GM23248 (cell line): Measurements from ENCODE around the gene NOS1AP. TPM values are rescaled to one million over a fixed set of nuclear protein-coding genes. Genes with fewer than 3 reads are reported as not detected.

Experiments
- DNase-seq: peaks from one replicate; pipeline ENCODE4 v3.0.0-alpha.2; 2015
- H2AFZ ChIP-seq: fragments of 200-600 bp; sonication (generic); 2 replicates; pipeline ENCODE4 v1.6.1; 2016; ENCODE audit warnings: antibody characterized with exemption
- H3F3A ChIP-seq: fragments of 200-600 bp; sonication (generic); 2 replicates; pipeline ENCODE4 v1.6.1; 2016; ENCODE audit warnings: mild to moderate bottlenecking, antibody characterized with exemption, mixed run types; ENCODE audit not compliant: insufficient read depth
- H3K27ac ChIP-seq: fragments of 200-600 bp; sonication (generic); 2 replicates; pipeline ENCODE4 v1.5.1; 2016; ENCODE audit warnings: mild to moderate bottlenecking
- H3K27me3 ChIP-seq: fragments of 200-600 bp; sonication (generic); replicated peaks from 2 replicates; pipeline ENCODE4 v1.6.1; 2016; ENCODE audit warnings: mild to moderate bottlenecking; ENCODE audit not compliant: insufficient read depth
- H3K36me3 ChIP-seq: fragments of 200-600 bp; sonication (generic); 2 replicates; pipeline ENCODE4 v1.6.1; 2016; ENCODE audit warnings: low read depth, mild to moderate bottlenecking
- H3K4me1 ChIP-seq: fragments of 200-600 bp; sonication (generic); 2 replicates; pipeline ENCODE4 v1.6.1; 2016; ENCODE audit warnings: mild to moderate bottlenecking; ENCODE audit not compliant: insufficient read depth
- H3K4me2 ChIP-seq: fragments of 200-600 bp; sonication (generic); one replicate; pipeline ENCODE4 v1.6.1; 2016; ENCODE audit warnings: mild to moderate bottlenecking; ENCODE audit not compliant: unreplicated experiment
- H3K4me3 ChIP-seq: fragments of 200-600 bp; sonication (generic); 2 replicates; pipeline ENCODE4 v1.5.1; 2016; ENCODE audit warnings: mild to moderate bottlenecking
- H3K79me2 ChIP-seq: fragments of 200-600 bp; sonication (generic); 2 replicates; pipeline ENCODE4 v1.6.1; 2016; ENCODE audit warnings: mild to moderate bottlenecking; ENCODE audit not compliant: insufficient read depth
- H3K9ac ChIP-seq: fragments of 200-600 bp; sonication (generic); 2 replicates; pipeline ENCODE4 v1.6.1; 2016; ENCODE audit warnings: mild to moderate bottlenecking
- H3K9me2 ChIP-seq: fragments of 200-600 bp; sonication (generic); 2 replicates; pipeline ENCODE4 v1.6.1; 2016; ENCODE audit warnings: mixed run types, mild to moderate bottlenecking, moderate library complexity; ENCODE audit not compliant: insufficient read depth
- H3K9me3 ChIP-seq: fragments of 200-600 bp; sonication (generic); one replicate; pipeline ENCODE4 v1.6.1; 2017; ENCODE audit warnings: low read depth
- H4K20me1 ChIP-seq: fragments of 200-600 bp; sonication (generic); 2 replicates; pipeline ENCODE4 v1.6.0; 2016; ENCODE audit not compliant: insufficient read depth
- EZH2 ChIP-seq: fragments of 200-600 bp; sonication (generic); IDR thresholded peaks from 2 replicates; pipeline ENCODE4 v1.6.1; 2018; ENCODE audit warnings: antibody characterized with exemption, mild to moderate bottlenecking; ENCODE audit not compliant: insufficient read depth, poor library complexity, severe bottlenecking
- EZH2phosphoT487 ChIP-seq: fragments of 200-600 bp; sonication (generic); IDR thresholded peaks from 2 replicates; pipeline ENCODE4 v1.6.1; 2018; ENCODE audit warnings: antibody characterized with exemption, moderate library complexity, mild to moderate bottlenecking, low read depth; ENCODE audit not compliant: insufficient read depth
- WGBS, 2 experiments: methylation state at CpG; one replicate each; pipeline ENCODE4 v1.1.6; 2015 to 2017; ENCODE audit warnings: low lambda C conversion rate in 2 of 2, low coverage in 1 of 2; ENCODE audit errors: missing lambda C conversion rate in 2 of 2; 5-methylcytosine and 5-hydroxymethylcytosine counted together
- in situ Hi-C: fragments of 300-500 bp; cut with MboI; formaldehyde crosslinking; loops from 2 replicates; pipeline ENCODE4 v1.15.0; 2020
- polyA plus RNA-seq: library from polyadenylated mRNA; unstranded; fragments of >200 nt; fragmentation: Nextera tagmentation; extraction: Ambion mirVana; gene quantifications from 2 replicates; pipeline ENCODE4 v1.2.1, GENCODE V29; 2016
- total RNA-seq: library from RNA; depleted of rRNA; stranded (reverse); fragments of >200 nt; shearing (Covaris generic); gene quantifications from 2 replicates; pipeline ENCODE4 v1.2.3, GENCODE V29; 2014

Gene NOS1AP
- total and polyA plus RNA-seq, 2 experiments from 2014 or later, result 0.18 TPM; not detected in 1

DNA sequence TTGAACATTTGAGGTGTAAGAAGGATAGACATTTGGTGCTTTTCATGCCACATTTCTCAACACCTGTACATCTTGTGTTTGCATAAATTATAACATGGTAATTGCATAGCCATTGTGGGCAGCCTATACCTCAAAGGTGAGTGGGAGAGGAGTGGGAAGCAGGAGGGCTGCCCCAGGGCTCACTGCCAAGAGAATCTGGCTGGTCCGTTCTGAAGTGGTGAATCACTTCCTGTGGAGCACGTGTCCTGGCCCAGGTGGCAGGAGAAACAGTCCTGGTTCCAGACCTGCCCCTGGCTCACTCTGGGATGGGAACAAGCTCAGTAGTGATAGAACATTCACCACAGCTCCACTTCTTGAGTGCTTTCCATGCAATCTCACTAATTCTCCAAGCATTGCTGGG, 34.2 kb upstream of the NOS1AP start:
- Histone ChIP-seq H3F3A (no peaks in the 10 kb centered on the region), H3K27ac (no peak overlapping the region), H3K27me3 (peaks cover 13% of the 10 kb centered on the region; the same call in 1 of the 2 replicates), H3K9me3 (no peaks in the 10 kb centered on the region), H2AFZ (no peak overlapping the region), H3K79me2 (no peaks in the 10 kb centered on the region), H3K4me3 (no peak overlapping the region), H3K36me3 (no peaks in the 10 kb centered on the region), H4K20me1 (no peaks in the 10 kb centered on the region), H3K4me2 (no peak overlapping the region), H3K9ac (no peak overlapping the region), H3K4me1 (peaks cover 10% of the 10 kb centered on the region), H3K9me2 (no peaks in the 10 kb centered on the region)
- in situ Hi-C loops, result no loop called here
- DNase-seq, result peak; percentile 26
- 5 to 6% methylated on average over 2 of the region's 2 CpGs for WGBS, 2 experiments
- TF ChIP-seq EZH2phosphoT487 (no peak), EZH2 (no peak)

DNA sequence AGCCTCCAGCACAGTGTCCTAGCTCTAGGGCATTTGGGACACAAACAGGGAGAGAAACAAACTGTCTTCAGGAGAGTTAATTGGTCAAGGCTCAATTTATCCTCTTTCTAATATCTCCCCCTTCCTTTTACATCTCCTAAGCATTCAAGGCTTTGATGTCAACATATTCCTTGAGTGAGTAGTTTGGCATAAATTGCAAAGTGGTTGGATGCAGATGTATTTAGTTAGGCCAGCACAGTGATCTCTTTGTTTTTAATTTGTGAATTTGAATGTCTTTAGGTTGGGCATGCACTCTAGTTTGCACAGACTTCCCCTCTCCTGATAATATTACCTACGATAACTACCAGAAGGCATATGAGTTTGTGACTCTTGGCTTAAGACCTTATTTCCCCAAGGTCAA, 33.3 kb upstream of the NOS1AP start:
- Histone ChIP-seq H3K27ac (no peak overlapping the region), H3K27me3 (peaks cover 13% of the 10 kb centered on the region; the same call in 1 of the 2 replicates), H3K4me3 (no peak overlapping the region), H3K4me1 (peaks cover 10% of the 10 kb centered on the region), H3K36me3 (no peaks in the 10 kb centered on the region), H3K79me2 (no peaks in the 10 kb centered on the region), H3K9me3 (no peaks in the 10 kb centered on the region), H4K20me1 (no peaks in the 10 kb centered on the region), H2AFZ (no peak overlapping the region), H3K4me2 (no peak overlapping the region), H3F3A (no peaks in the 10 kb centered on the region), H3K9ac (no peak overlapping the region), H3K9me2 (no peaks in the 10 kb centered on the region)
- 100% methylated on average over 1 of the region's 1 CpG for WGBS, 2 experiments
- TF ChIP-seq EZH2phosphoT487 (no peak), EZH2 (no peak)
- DNase-seq, result peak; percentile 31
- in situ Hi-C loops, result no loop called here

- H4K20me1 ChIP-seq, result no peaks in the 10 kb centered on the region
- in situ Hi-C loops, result no loop called here
- H3K36me3 ChIP-seq, result no peaks in the 10 kb centered on the region
- peaks cover 10% of the 10 kb centered on the region for H3K4me1 ChIP-seq
- no peaks in the 10 kb centered on the region for H3K79me2 ChIP-seq
- H3K4me2 ChIP-seq, result no peak overlapping the region
- no peak overlapping the region for H3K9ac ChIP-seq
- H3K9me2 ChIP-seq, result no peaks in the 10 kb centered on the region
- no peak overlapping the region for H3K4me3 ChIP-seq
- DNase-seq, result no peak
- H3K27me3 ChIP-seq, result peaks cover 8% of the 10 kb centered on the region; the same call in 1 of the 2 replicates
- no peak for TF ChIP-seq EZH2
- no peak for TF ChIP-seq EZH2phosphoT487
- WGBS, 2 experiments, result 82 to 97% methylated on average over 1 of the region's 1 CpG
- H3F3A ChIP-seq, result no peaks in the 10 kb centered on the region
- no peaks in the 10 kb centered on the region for H3K9me3 ChIP-seq
- H3K27ac ChIP-seq, result no peak overlapping the region
- H2AFZ ChIP-seq, result no peak overlapping the region
Observed at GRCh38 chr1:162038624-162039023, 30.9 kb upstream of the NOS1AP start.

- in situ Hi-C loops, result no loop called here
- Histone ChIP-seq H3K9me3 (no peaks in the 10 kb centered on the region), H3K4me2 (no peak overlapping the region), H3K4me3 (no peak overlapping the region), H3K9ac (no peak overlapping the region), H2AFZ (no peak overlapping the region), H4K20me1 (no peaks in the 10 kb centered on the region), H3K79me2 (no peaks in the 10 kb centered on the region), H3K27ac (no peak overlapping the region), H3F3A (no peaks in the 10 kb centered on the region), H3K36me3 (no peaks in the 10 kb centered on the region), H3K27me3 (no peaks in the 10 kb centered on the region), H3K4me1 (peaks cover 10% of the 10 kb centered on the region), H3K9me2 (no peaks in the 10 kb centered on the region)
- no peak for TF ChIP-seq EZH2
- no peak for TF ChIP-seq EZH2phosphoT487
- DNase-seq, result no peak
- WGBS, 2 experiments, result 74 to 81% methylated on average over 4 of the region's 4 CpGs
Observed at GRCh38 chr1:162040001-162040400, 29.5 kb upstream of the NOS1AP start.

- no peak overlapping the region for H2AFZ ChIP-seq
- H3K27ac ChIP-seq, result no peak overlapping the region
- no peaks in the 10 kb centered on the region for H3K9me2 ChIP-seq
- no peaks in the 10 kb centered on the region for H3K9me3 ChIP-seq
- TF ChIP-seq EZH2phosphoT487 (no peak), EZH2 (no peak)
- DNase-seq, result peak; percentile 63
- H3K9ac ChIP-seq, result no peak overlapping the region
- H3K4me2 ChIP-seq, result no peak overlapping the region
- in situ Hi-C loops, result no loop called here
- peaks cover 10% of the 10 kb centered on the region for H3K4me1 ChIP-seq
- no peaks in the 10 kb centered on the region for H3F3A ChIP-seq
- no peaks in the 10 kb centered on the region for H3K36me3 ChIP-seq
- no peaks in the 10 kb centered on the region for H4K20me1 ChIP-seq
- no peaks in the 10 kb centered on the region for H3K79me2 ChIP-seq
- no peaks in the 10 kb centered on the region for H3K27me3 ChIP-seq
- H3K4me3 ChIP-seq, result no peak overlapping the region
Observed at GRCh38 chr1:162040657-162041056, 28.8 kb upstream of the NOS1AP start.
